SK-N-SH treated with all-trans-retinoic acid at 6 μM for 48 hours (cell line): ENCODE measurements around the gene UNKL.

ENCODE experiments used
- ATAC-seq: fragments of 200-7000 bp; cut with Tn5 transposase; 3 replicates; pipeline ENCODE4 v1.9.1; 2020; ENCODE audit warnings: mild to moderate bottlenecking, moderate library complexity
- ARNTL ChIP-seq: fragments of 450-650 bp; formaldehyde crosslinking; IDR thresholded peaks from 2 replicates; pipeline ENCODE4 v1.5.0; 2020; ENCODE audit warnings: low read depth, mild to moderate bottlenecking, moderate library complexity, borderline replicate concordance
- BACH2 ChIP-seq: fragments of 250-450 bp; sonication (Bioruptor Pico); IDR thresholded peaks from 2 replicates; pipeline ENCODE4 v1.9.0; 2021; ENCODE audit warnings: mild to moderate bottlenecking, borderline replicate concordance
- CREB5 ChIP-seq: fragments of 250-450 bp; sonication (Bioruptor Pico); IDR thresholded peaks from 2 replicates; pipeline ENCODE4 v1.5.1; 2020; ENCODE audit warnings: low read depth, mild to moderate bottlenecking, moderate library complexity
- CSDC2 ChIP-seq: fragments of 250-450 bp; sonication (Bioruptor Pico); IDR thresholded peaks from 2 replicates; pipeline ENCODE4 v1.5.0; 2020; ENCODE audit warnings: mild to moderate bottlenecking, moderate library complexity
- CSRNP3 ChIP-seq: fragments of 250-450 bp; sonication (Bioruptor Pico); IDR thresholded peaks from 2 replicates; pipeline ENCODE4 v1.5.1; 2021; ENCODE audit warnings: mild to moderate bottlenecking, moderate library complexity
- ESRRG ChIP-seq: fragments of 250-450 bp; sonication (Bioruptor Pico); IDR thresholded peaks from 2 replicates; pipeline ENCODE4 v1.6.1; 2021; ENCODE audit warnings: mild to moderate bottlenecking
- GLIS3 ChIP-seq: fragments of 250-450 bp; sonication (Bioruptor Pico); IDR thresholded peaks from 2 replicates; pipeline ENCODE4 v1.5.0; 2020; ENCODE audit warnings: mild to moderate bottlenecking, moderate library complexity
- ISL1 ChIP-seq: fragments of 250-450 bp; sonication (Bioruptor Pico); IDR thresholded peaks from 2 replicates; pipeline ENCODE4 v2.1.2; 2022; ENCODE audit warnings: mild to moderate bottlenecking, moderate library complexity
- OSR1 ChIP-seq: fragments of 250-450 bp; sonication (Bioruptor Pico); IDR thresholded peaks from 2 replicates; pipeline ENCODE4 v1.8.0; 2022; ENCODE audit warnings: moderate library complexity, mild to moderate bottlenecking, inconsistent platforms
- PATZ1 ChIP-seq: fragments of 250-450 bp; sonication (Bioruptor Pico); IDR thresholded peaks from 2 replicates; pipeline ENCODE4 v1.8.0; 2020; ENCODE audit warnings: mild to moderate bottlenecking, moderate library complexity, borderline replicate concordance
- SNAI2 ChIP-seq: fragments of 250-450 bp; sonication (Bioruptor Pico); IDR thresholded peaks from 2 replicates; pipeline ENCODE4 v1.5.0; 2020; ENCODE audit warnings: mild to moderate bottlenecking, moderate library complexity
- TCF4 ChIP-seq: fragments of 250-450 bp; sonication (Bioruptor Pico); IDR thresholded peaks from 2 replicates; pipeline ENCODE4 v1.8.0; 2021; ENCODE audit warnings: mild to moderate bottlenecking, moderate library complexity, borderline replicate concordance
- TOX ChIP-seq: fragments of 250-450 bp; sonication (Bioruptor Pico); IDR thresholded peaks from 2 replicates; pipeline ENCODE4 v1.8.0; 2021; ENCODE audit warnings: mild to moderate bottlenecking, moderate library complexity, borderline replicate concordance
- TSHZ2 ChIP-seq: fragments of 250-450 bp; sonication (Bioruptor Pico); IDR thresholded peaks from 2 replicates; pipeline ENCODE4 v1.5.0; 2020; ENCODE audit warnings: mild to moderate bottlenecking, moderate library complexity
- ZC3H10 ChIP-seq: fragments of 250-450 bp; sonication (Bioruptor Pico); IDR thresholded peaks from 2 replicates; pipeline ENCODE4 v1.5.1; 2021; ENCODE audit warnings: mild to moderate bottlenecking, moderate library complexity
- ZFP3 ChIP-seq: fragments of 250-450 bp; sonication (Bioruptor Pico); IDR thresholded peaks from 2 replicates; pipeline ENCODE4 v1.5.0; 2020; ENCODE audit warnings: mild to moderate bottlenecking, moderate library complexity
- ZFP30 ChIP-seq: fragments of 450-650 bp; formaldehyde crosslinking; IDR thresholded peaks from 2 replicates; pipeline ENCODE4 v1.5.0; 2022; ENCODE audit warnings: mild to moderate bottlenecking, moderate library complexity
- ZNF565 ChIP-seq: fragments of 450-650 bp; formaldehyde crosslinking; conservative IDR thresholded peaks from 2 replicates; pipeline ENCODE4 v1.5.0; 2020; ENCODE audit warnings: low read depth, mild to moderate bottlenecking, moderate library complexity
- ZNF8 ChIP-seq: fragments of 450-650 bp; formaldehyde crosslinking; IDR thresholded peaks from 2 replicates; pipeline ENCODE4 v1.5.0; 2020; ENCODE audit warnings: mild to moderate bottlenecking, moderate library complexity
- TF ChIP-seq, protein P1 (sequence below): fragments of 250-450 bp; sonication (Bioruptor Pico); IDR thresholded peaks from 2 replicates; pipeline ENCODE4 v1.8.0; 2021; ENCODE audit warnings: low read depth, mild to moderate bottlenecking, moderate library complexity, borderline replicate concordance

UNKL gene

DNA sequence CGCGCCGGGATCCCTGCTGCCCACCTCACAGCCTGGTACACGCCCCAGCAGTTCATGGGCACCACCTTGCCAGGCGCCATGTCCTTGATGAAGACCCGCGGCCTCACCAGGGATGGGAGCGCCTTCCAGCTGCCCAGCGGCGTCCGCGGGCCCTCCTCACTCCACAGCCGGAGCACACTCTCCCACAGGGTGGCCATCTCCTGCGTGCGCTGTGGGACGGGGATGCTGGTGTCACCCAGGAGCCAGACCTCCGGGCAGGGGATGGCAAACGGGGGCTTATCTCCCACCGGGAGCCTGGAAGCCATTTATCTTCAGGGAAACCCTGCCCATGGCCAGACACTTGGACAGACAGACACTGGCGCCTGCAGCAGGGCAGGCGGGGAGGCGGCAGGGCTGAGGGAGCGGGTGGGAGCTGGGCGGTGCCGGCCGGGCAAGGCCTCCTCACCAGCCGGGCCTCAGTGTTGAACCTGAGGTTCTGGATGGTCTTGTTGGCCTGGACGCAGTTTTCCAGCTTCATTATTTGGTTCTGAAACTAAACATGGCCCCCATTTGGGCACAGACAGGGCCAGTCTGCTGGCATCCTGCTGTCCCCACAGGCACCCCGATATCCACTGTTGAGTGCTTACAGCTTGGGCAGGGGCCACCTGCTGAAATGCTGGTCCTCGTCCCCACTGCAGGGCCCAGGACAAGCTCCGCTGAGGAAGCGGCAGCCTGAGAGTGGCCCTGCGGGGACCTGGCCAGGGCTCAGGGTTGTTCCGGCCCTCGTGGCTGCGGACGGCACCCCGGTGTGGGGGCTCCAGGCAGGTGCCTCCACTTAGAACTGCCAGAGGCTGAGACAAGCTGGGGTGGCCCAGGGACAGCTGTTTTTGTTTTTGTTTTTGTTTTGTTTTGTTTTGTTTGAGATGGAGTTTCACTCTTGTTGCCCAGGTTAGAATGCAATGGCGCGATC, 20.4 kb upstream of the UNKL start:
- TF ChIP-seq PATZ1 (CRISPR knock-in tag) (no peak), ESRRG (CRISPR knock-in tag) (no peak), TOX (no peak), ZFP30 (CRISPR knock-in tag) (no peak), OSR1 (CRISPR knock-in tag) (no peak), GLIS3 (no peak), ZFP3 (CRISPR knock-in tag) (no peak), TCF4 (CRISPR knock-in tag) (no peak), TSHZ2 (CRISPR knock-in tag) (no peak), SNAI2 (CRISPR knock-in tag) (no peak), BACH2 (CRISPR knock-in tag) (no peak), ZNF8 (no peak), ZC3H10 (CRISPR knock-in tag) (no peak)
- TF ChIP-seq, protein P1, sequence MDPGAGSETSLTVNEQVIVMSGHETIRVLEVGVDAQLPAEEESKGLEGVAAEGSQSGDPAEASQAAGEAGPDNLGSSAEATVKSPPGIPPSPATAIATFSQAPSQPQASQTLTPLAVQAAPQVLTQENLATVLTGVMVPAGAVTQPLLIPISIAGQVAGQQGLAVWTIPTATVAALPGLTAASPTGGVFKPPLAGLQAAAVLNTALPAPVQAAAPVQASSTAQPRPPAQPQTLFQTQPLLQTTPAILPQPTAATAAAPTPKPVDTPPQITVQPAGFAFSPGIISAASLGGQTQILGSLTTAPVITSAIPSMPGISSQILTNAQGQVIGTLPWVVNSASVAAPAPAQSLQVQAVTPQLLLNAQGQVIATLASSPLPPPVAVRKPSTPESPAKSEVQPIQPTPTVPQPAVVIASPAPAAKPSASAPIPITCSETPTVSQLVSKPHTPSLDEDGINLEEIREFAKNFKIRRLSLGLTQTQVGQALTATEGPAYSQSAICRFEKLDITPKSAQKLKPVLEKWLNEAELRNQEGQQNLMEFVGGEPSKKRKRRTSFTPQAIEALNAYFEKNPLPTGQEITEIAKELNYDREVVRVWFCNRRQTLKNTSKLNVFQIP (CRISPR knock-in tag) = no peak
- TF ChIP-seq, all 23 proteins: peak for 0
- no peak for ATAC-seq

- no peak for ATAC-seq
- TF ChIP-seq ZNF8 (no peak), BACH2 (CRISPR knock-in tag) (no peak), CREB5 (CRISPR knock-in tag) (no peak), ISL1 (no peak), TOX (no peak), CSDC2 (no peak), ZFP30 (CRISPR knock-in tag) (no peak), ZNF565 (CRISPR knock-in tag) (no peak), GLIS3 (no peak), ARNTL (no peak), CSRNP3 (CRISPR knock-in tag) (no peak)
These were observed 19.3 kb upstream of the UNKL start for GRCh38 chr16:1433756-1434155.

DNA sequence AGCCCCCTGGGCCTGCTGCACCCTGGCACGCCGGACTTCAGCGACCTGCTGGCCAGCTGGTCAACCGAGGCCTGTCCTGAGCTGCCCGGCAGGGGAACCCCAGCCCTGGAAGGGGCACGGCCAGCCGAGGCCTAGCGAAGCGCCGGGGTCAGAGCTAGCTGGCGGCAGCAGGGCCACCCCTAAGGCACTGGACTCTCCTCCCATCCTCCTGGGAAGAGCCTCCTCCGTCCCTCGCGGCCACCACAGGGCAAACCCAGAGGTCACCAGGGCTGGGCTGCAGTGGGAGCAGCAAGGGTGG, 18.7 kb upstream of the UNKL start:
- TF ChIP-seq CSRNP3 (CRISPR knock-in tag) = no peak
- TF ChIP-seq GLIS3 = no peak
- no peak for ATAC-seq
